ENCODE data around the gene ALDH3B1. TPM values are rescaled to one million over a fixed set of nuclear protein-coding genes. Genes with fewer than 3 reads are reported as not detected.

ALDH3B1 gene
- polyA plus RNA-seq, 1 donor (not counting 4 experiments of a cell fraction or from before 2014, with no cell fraction given): 0.16 TPM

- dilution Hi-C loops (cut with MboI; ENCODE audit: extremely low pct_ligation_motif_present, low sequenced_read_pairs): no loop called here
- Histone ChIP-seq H3K9me1 (ENCODE audit: control insufficient read depth, extremely low read depth, insufficient read depth, low read length) (no peaks in the 10 kb centered on the region), H3K4me2 (ENCODE audit: control insufficient read depth, extremely low read depth, insufficient read depth, low read depth, low read length) (no peak overlapping the region), H3K9ac (ENCODE audit: control insufficient read depth, extremely low read depth, insufficient read depth, low read length) (no peak overlapping the region), H2AFZ (ENCODE audit: control insufficient read depth, low read length) (no peak overlapping the region), H3K79me2 (ENCODE audit: control insufficient read depth, insufficient read depth, low read length) (no peaks in the 10 kb centered on the region), H3K4me3 (ENCODE audit: control insufficient read depth in 2 of 3, extremely low read depth in 1 of 3, insufficient read depth in 2 of 3, low read depth in 1 of 3, low read length in 3 of 3) (no peak overlapping the region), H4K20me1 (ENCODE audit: control insufficient read depth, extremely low read depth, insufficient read depth, low read length) (no peaks in the 10 kb centered on the region), H3K9me3 (ENCODE audit: control insufficient read depth, low read depth, low read length) (no peaks in the 10 kb centered on the region), H3K27me3 (ENCODE audit: control insufficient read depth, extremely low read depth, insufficient read depth, low read length) (no peaks in the 10 kb centered on the region), H3K27ac (ENCODE audit: control insufficient read depth, insufficient read depth, low read length) (no peak overlapping the region), H3K4me1 (ENCODE audit: control insufficient read depth, extremely low read depth, insufficient read depth, low read length) (peaks cover under 1% of the 10 kb centered on the region), H3K36me3 (ENCODE audit: control insufficient read depth in 2 of 2, extremely low read depth in 1 of 2, insufficient read depth in 2 of 2, low read length in 2 of 2) (peaks cover 0 to 1% of the 10 kb centered on the region in 2 experiments)
- FAIRE-seq: no peak
- TF ChIP-seq EZH2 (IDR thresholded peaks at IDR 0.05; ENCODE audit: low read length): no peak
- TF ChIP-seq, protein P1, sequence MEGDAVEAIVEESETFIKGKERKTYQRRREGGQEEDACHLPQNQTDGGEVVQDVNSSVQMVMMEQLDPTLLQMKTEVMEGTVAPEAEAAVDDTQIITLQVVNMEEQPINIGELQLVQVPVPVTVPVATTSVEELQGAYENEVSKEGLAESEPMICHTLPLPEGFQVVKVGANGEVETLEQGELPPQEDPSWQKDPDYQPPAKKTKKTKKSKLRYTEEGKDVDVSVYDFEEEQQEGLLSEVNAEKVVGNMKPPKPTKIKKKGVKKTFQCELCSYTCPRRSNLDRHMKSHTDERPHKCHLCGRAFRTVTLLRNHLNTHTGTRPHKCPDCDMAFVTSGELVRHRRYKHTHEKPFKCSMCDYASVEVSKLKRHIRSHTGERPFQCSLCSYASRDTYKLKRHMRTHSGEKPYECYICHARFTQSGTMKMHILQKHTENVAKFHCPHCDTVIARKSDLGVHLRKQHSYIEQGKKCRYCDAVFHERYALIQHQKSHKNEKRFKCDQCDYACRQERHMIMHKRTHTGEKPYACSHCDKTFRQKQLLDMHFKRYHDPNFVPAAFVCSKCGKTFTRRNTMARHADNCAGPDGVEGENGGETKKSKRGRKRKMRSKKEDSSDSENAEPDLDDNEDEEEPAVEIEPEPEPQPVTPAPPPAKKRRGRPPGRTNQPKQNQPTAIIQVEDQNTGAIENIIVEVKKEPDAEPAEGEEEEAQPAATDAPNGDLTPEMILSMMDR (optimal IDR thresholded peaks at IDR 0.05 in 1 of 3, IDR thresholded peaks at IDR 0.05 in 1 of 3, conservative IDR thresholded peaks at IDR 0.05 in 1 of 3; ENCODE audit: extremely low read depth in 1 of 3, insufficient read depth in 2 of 3, low read length in 3 of 3): no peak
- DNase-seq (ENCODE audit: low read depth, low spot score): no peak
These were observed 12.6 kb upstream of the ALDH3B1 start for GRCh38 chr11:67997475-67997921.

DNA sequence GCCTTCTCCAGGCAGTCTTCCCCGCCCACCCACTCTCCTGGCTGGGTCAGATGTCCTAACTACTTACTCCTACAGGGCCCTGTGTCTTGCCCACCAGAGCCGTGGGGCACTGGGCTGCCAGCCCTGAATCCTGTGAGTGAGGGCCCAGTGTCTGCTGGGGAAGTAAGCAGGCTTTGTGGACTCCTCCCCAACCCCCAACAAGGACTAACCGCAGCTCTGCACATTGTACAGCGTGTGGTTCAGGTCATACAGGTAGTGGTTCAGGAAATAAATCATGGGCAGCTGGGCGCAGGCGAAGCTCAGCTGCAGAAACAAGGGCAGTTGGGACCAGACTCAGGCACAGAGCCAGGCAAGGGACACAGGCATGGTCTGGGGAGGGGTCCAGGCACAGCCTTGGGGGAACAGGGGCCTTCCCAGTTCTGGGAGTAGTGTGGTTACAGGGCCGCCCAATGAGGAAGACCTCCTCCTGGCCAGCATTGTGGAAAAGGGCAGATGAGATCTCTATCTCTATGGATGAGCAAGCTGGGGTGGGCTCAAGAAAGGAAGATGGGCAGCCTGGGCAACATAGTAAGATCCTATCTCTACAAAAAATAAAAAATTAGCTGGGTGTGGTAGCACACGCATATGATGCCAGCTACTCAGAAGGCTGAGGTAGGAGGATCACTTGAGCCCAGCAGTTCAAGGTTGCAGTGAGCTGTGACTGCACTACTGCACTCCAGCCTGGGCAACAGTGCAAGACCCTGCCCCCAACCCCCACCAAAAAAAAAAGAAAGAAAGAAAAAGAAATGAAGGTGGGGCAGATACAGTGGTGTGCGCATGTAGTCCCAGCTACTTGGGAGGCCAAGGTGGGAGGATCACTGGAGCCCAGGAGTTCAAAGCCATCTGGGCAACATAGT lies 11.7 kb upstream of the ALDH3B1 start:
- TF ChIP-seq, protein P1 (optimal IDR thresholded peaks at IDR 0.05 in 1 of 3, IDR thresholded peaks at IDR 0.05 in 1 of 3, conservative IDR thresholded peaks at IDR 0.05 in 1 of 3; ENCODE audit: extremely low read depth in 1 of 3, insufficient read depth in 2 of 3, low read length in 3 of 3): no peak
- TF ChIP-seq EZH2 (IDR thresholded peaks at IDR 0.05; ENCODE audit: low read length): no peak
- Histone ChIP-seq H3K4me1 (ENCODE audit: control insufficient read depth, extremely low read depth, insufficient read depth, low read length) (peaks cover 6% of the 10 kb centered on the region), H3K9me3 (ENCODE audit: control insufficient read depth, low read depth, low read length) (no peaks in the 10 kb centered on the region), H3K27ac (ENCODE audit: control insufficient read depth, insufficient read depth, low read length) (no peak overlapping the region), H3K4me3 (ENCODE audit: control insufficient read depth in 2 of 3, extremely low read depth in 1 of 3, insufficient read depth in 2 of 3, low read depth in 1 of 3, low read length in 3 of 3) (no peak overlapping the region), H2AFZ (ENCODE audit: control insufficient read depth, low read length) (no peak overlapping the region), H4K20me1 (ENCODE audit: control insufficient read depth, extremely low read depth, insufficient read depth, low read length) (no peaks in the 10 kb centered on the region), H3K27me3 (ENCODE audit: control insufficient read depth, extremely low read depth, insufficient read depth, low read length) (no peaks in the 10 kb centered on the region), H3K79me2 (ENCODE audit: control insufficient read depth, insufficient read depth, low read length) (no peaks in the 10 kb centered on the region), H3K4me2 (ENCODE audit: control insufficient read depth, extremely low read depth, insufficient read depth, low read depth, low read length) (no peak overlapping the region), H3K36me3 (ENCODE audit: control insufficient read depth in 2 of 2, extremely low read depth in 1 of 2, insufficient read depth in 2 of 2, low read length in 2 of 2) (peaks cover 0 to 1% of the 10 kb centered on the region in 2 experiments), H3K9me1 (ENCODE audit: control insufficient read depth, extremely low read depth, insufficient read depth, low read length) (no peaks in the 10 kb centered on the region), H3K9ac (ENCODE audit: control insufficient read depth, extremely low read depth, insufficient read depth, low read length) (no peak overlapping the region)
- no peak for DNase-seq (ENCODE audit: low read depth, low spot score)
- dilution Hi-C loops (cut with MboI; ENCODE audit: extremely low pct_ligation_motif_present, low sequenced_read_pairs): no loop called here
- no peak for FAIRE-seq
